Neural progenitor cell (in vitro differentiated cells): ENCODE results near the gene RASGRP2. TPM values are rescaled to one million over a fixed set of nuclear protein-coding genes. Genes with fewer than 3 reads are reported as not detected.

Source experiments
- DNase-seq: peaks from one replicate; pipeline ENCODE4 v3.0.0-alpha.2; 2016; ENCODE audit warnings: low spot score
- H2AFZ ChIP-seq: fragments of 200-600 bp; sonication (generic); replicated peaks from 2 replicates; pipeline ENCODE4 v1.6.1; 2016; ENCODE audit warnings: antibody characterized with exemption
- H3F3A ChIP-seq: fragments of 200-600 bp; sonication (generic); 2 replicates; pipeline ENCODE4 v1.6.1; 2016; ENCODE audit warnings: antibody characterized with exemption, low read depth
- H3K27ac ChIP-seq: fragments of 200-600 bp; sonication (generic); 2 replicates; pipeline ENCODE4 v1.5.1; 2016; ENCODE audit warnings: mild to moderate bottlenecking
- H3K27me3 ChIP-seq: fragments of 200-600 bp; sonication (generic); 2 replicates; pipeline ENCODE4 v1.6.1; 2016; ENCODE audit warnings: mild to moderate bottlenecking, moderate library complexity
- H3K36me3 ChIP-seq: fragments of 200-600 bp; sonication (generic); 2 replicates; pipeline ENCODE4 v1.5.1; 2016
- H3K4me1 ChIP-seq: fragments of 200-600 bp; sonication (generic); 2 replicates; pipeline ENCODE4 v1.6.1; 2016; ENCODE audit warnings: mixed run types
- H3K4me2 ChIP-seq: fragments of 200-600 bp; sonication (generic); 2 replicates; pipeline ENCODE4 v1.6.1; 2016
- H3K4me3 ChIP-seq: fragments of 200-600 bp; sonication (generic); 2 replicates; pipeline ENCODE4 v1.5.1; 2016
- H3K79me2 ChIP-seq: fragments of 200-600 bp; sonication (generic); 2 replicates; pipeline ENCODE4 v1.6.1; 2016; ENCODE audit warnings: low read depth
- H3K9ac ChIP-seq: fragments of 200-600 bp; sonication (generic); 2 replicates; pipeline ENCODE4 v1.6.1; 2016
- H3K9me3 ChIP-seq: fragments of 200-600 bp; sonication (generic); 2 replicates; pipeline ENCODE4 v1.5.1; 2016; ENCODE audit warnings: low read depth
- H4K20me1 ChIP-seq: fragments of 200-600 bp; sonication (generic); 2 replicates; pipeline ENCODE4 v1.6.1; 2016; ENCODE audit warnings: low read depth
- H3K27ac Mint-ChIP-seq: 3 replicates; pipeline ENCODE4 v1.8.0; 2021; ENCODE audit warnings: mixed read lengths
- H3K27me3 Mint-ChIP-seq: 2 replicates; pipeline ENCODE4 v1.8.0; 2022; ENCODE audit warnings: low read depth, mild to moderate bottlenecking, inconsistent platforms, moderate library complexity, mixed read lengths; ENCODE audit not compliant: insufficient read depth
- H3K36me3 Mint-ChIP-seq: 3 replicates; pipeline ENCODE4 v1.8.0; 2021; ENCODE audit warnings: mixed read lengths
- H3K4me1 Mint-ChIP-seq: 3 replicates; pipeline ENCODE4 v1.8.0; 2021; ENCODE audit warnings: mixed read lengths
- H3K4me3 Mint-ChIP-seq: 3 replicates; pipeline ENCODE4 v1.8.0; 2021; ENCODE audit warnings: mild to moderate bottlenecking, moderate library complexity, mixed read lengths
- H3K9me3 Mint-ChIP-seq: 3 replicates; pipeline ENCODE4 v1.8.0; 2020; ENCODE audit warnings: mixed read lengths
- CTCF ChIP-seq: fragments of 200-600 bp; sonication (generic); IDR thresholded peaks from 2 replicates; pipeline ENCODE4 v1.5.1; 2017; ENCODE audit warnings: antibody characterized with exemption, mild to moderate bottlenecking
- EZH2 ChIP-seq: fragments of 200-600 bp; sonication (generic); IDR thresholded peaks from 2 replicates; pipeline ENCODE4 v1.6.1; 2017; ENCODE audit warnings: antibody characterized with exemption, mild to moderate bottlenecking, moderate library complexity
- EZH2phosphoT487 ChIP-seq: fragments of 200-600 bp; sonication (generic); IDR thresholded peaks from 2 replicates; pipeline ENCODE4 v1.6.1; 2017; ENCODE audit warnings: antibody characterized with exemption
- total RNA-seq: library from RNA; depleted of rRNA; stranded (reverse); fragments of >200 nt; gene quantifications from 2 replicates; pipeline ENCODE4 v1.2.3, GENCODE V29; 2015; ENCODE audit warnings: low replicate concordance

Gene RASGRP2
- total RNA-seq, 1 donor from 2014 or later, result 0.06 TPM

DNA sequence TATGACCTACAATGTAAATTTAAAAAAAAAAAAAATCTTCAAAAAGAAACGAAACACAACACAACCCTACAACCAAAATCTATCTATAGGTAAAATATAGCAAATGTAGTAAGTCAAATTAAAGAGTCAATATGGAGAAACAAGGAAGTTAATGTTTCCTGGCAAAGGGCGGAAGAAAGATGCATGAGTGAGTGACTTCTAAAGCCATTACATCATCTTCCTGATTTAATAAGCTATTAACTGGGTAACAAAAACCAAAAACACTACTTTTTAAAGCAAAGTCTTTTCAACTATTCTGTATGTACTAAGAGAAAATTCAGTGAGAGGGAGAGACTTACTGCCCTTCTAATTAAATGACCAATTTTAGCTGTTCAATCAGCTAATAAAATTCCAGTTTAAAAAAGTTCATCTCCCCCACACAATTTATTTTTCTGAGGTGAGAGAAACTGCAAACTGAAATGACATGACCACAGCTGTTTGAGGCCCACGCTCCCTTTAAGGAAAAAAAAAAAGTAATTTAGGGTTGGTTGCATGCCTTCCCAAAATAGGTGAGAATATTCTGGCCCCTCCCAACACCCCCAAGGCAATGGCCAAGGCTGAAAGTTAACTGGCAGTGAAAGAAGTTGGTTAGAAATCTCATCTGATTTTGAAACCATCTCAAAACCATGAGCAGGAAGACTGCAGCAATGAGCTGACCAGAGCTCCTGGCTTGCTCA lies 28.5 kb upstream of the RASGRP2 start:
- peaks cover 100% of the 10 kb centered on the region for H3K79me2 ChIP-seq
- peaks cover 100% of the 10 kb centered on the region for H4K20me1 ChIP-seq
- H3K4me1 Mint-ChIP-seq, result peaks cover 44% of the 10 kb centered on the region
- no peak for TF ChIP-seq CTCF
- TF ChIP-seq EZH2, result no peak
- TF ChIP-seq EZH2phosphoT487, result no peak
- H3K9ac ChIP-seq, result no peak overlapping the region
- peaks cover 10% of the 10 kb centered on the region for H3K27me3 Mint-ChIP-seq
- H2AFZ ChIP-seq, result no peak overlapping the region
- H3K9me3 ChIP-seq, result no peaks in the 10 kb centered on the region
- H3K27me3 ChIP-seq, result no peaks in the 10 kb centered on the region
- H3K4me2 ChIP-seq, result no peak overlapping the region
- H3K9me3 Mint-ChIP-seq, result no peaks in the 10 kb centered on the region
- no peak for DNase-seq
- no peak overlapping the region for H3K27ac Mint-ChIP-seq
- peaks cover 76% of the 10 kb centered on the region for H3K36me3 ChIP-seq
- no peak overlapping the region for H3K4me3 Mint-ChIP-seq
- no peak overlapping the region for H3K27ac ChIP-seq
- no peak overlapping the region for H3K4me3 ChIP-seq
- H3F3A ChIP-seq, result peaks cover 99% of the 10 kb centered on the region
- peaks cover 21% of the 10 kb centered on the region for H3K4me1 ChIP-seq
- H3K36me3 Mint-ChIP-seq, result peaks cover 76% of the 10 kb centered on the region

GRCh38 chr11:64771861-64772260 lies 27.9 kb upstream of the RASGRP2 start:
- TF ChIP-seq EZH2phosphoT487, result no peak
- no peak for TF ChIP-seq EZH2
- TF ChIP-seq CTCF, result no peak
- Histone ChIP-seq H3K4me2 (no peak overlapping the region), H3K79me2 (peaks cover 100% of the 10 kb centered on the region), H3K9ac (no peak overlapping the region), H3K27ac (peak overlapping the region; percentile 33), H4K20me1 (peaks cover 100% of the 10 kb centered on the region), H3K9me3 (no peaks in the 10 kb centered on the region), H3F3A (peaks cover 99% of the 10 kb centered on the region), H3K27me3 (no peaks in the 10 kb centered on the region), H2AFZ (no peak overlapping the region), H3K4me3 (no peak overlapping the region), H3K36me3 (peaks cover 76% of the 10 kb centered on the region), H3K4me1 (peaks cover 20% of the 10 kb centered on the region)
- no peak overlapping the region for H3K4me3 Mint-ChIP-seq
- no peak for DNase-seq
- H3K4me1 Mint-ChIP-seq, result peaks cover 41% of the 10 kb centered on the region
- peaks cover 4% of the 10 kb centered on the region for H3K27me3 Mint-ChIP-seq
- H3K9me3 Mint-ChIP-seq, result no peaks in the 10 kb centered on the region
- no peak overlapping the region for H3K27ac Mint-ChIP-seq
- H3K36me3 Mint-ChIP-seq, result peaks cover 70% of the 10 kb centered on the region

DNA sequence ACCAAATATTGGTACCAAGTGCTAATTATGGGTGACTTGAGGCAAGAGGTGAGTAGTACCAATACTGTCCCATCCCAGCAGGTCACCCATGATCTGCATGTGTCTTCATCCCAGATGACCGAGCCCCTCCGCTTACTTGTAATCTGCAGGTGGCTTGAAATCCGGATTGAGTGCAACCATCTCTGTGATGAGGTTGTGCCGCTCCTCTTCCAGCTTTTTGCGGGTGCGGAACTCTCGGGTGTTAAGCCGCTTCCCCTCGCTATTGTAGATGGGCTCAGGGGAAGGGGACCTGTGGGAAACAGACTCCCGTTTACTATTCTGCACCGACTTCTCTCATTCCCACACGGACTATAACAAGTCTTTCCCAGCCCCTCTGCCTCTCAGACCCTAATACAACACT lies 26.2 kb upstream of the RASGRP2 start:
- H3K27ac ChIP-seq, result no peak overlapping the region
- H3K9me3 ChIP-seq, result no peaks in the 10 kb centered on the region
- TF ChIP-seq EZH2, result no peak
- no peak for TF ChIP-seq EZH2phosphoT487
- TF ChIP-seq CTCF, result no peak
- no peak overlapping the region for H3K4me3 ChIP-seq
- H2AFZ ChIP-seq, result no peak overlapping the region
- no peak overlapping the region for H3K4me2 ChIP-seq
- H4K20me1 ChIP-seq, result peaks cover 100% of the 10 kb centered on the region
- Mint-ChIP-seq H3K27me3 (peaks cover 4% of the 10 kb centered on the region), H3K27ac (no peak overlapping the region), H3K4me1 (peaks cover 35% of the 10 kb centered on the region), H3K9me3 (no peaks in the 10 kb centered on the region), H3K4me3 (no peak overlapping the region), H3K36me3 (peaks cover 59% of the 10 kb centered on the region)
- peaks cover 89% of the 10 kb centered on the region for H3K79me2 ChIP-seq
- peaks cover 58% of the 10 kb centered on the region for H3K36me3 ChIP-seq
- H3K9ac ChIP-seq, result no peak overlapping the region
- no peak for DNase-seq
- peaks cover 13% of the 10 kb centered on the region for H3K4me1 ChIP-seq
- peaks cover 98% of the 10 kb centered on the region for H3F3A ChIP-seq
- no peaks in the 10 kb centered on the region for H3K27me3 ChIP-seq
